ENCODE data around the gene PDE2A.

PDE2A gene

GRCh38 chr11:72688929-72689328 lies 14.7 kb upstream of the PDE2A start:
- ATAC-seq, result no peak
- TF ChIP-seq TSHZ2 (CRISPR knock-in tag; IDR thresholded peaks at IDR 0.05), result no peak
- TF ChIP-seq BACH2 (CRISPR knock-in tag; IDR thresholded peaks at IDR 0.05; ENCODE audit: borderline replicate concordance), result no peak
- TF ChIP-seq RARB (CRISPR knock-in tag; IDR thresholded peaks at IDR 0.05), result no peak
- no peak for TF ChIP-seq ISL1 (CRISPR knock-in tag; IDR thresholded peaks at IDR 0.05)
- no peak for TF ChIP-seq TCF4 (CRISPR knock-in tag; IDR thresholded peaks at IDR 0.05; ENCODE audit: borderline replicate concordance)
- TF ChIP-seq ZFP30 (CRISPR knock-in tag; IDR thresholded peaks at IDR 0.05), result no peak
- TF ChIP-seq CSDC2 (CRISPR knock-in tag; IDR thresholded peaks at IDR 0.05), result no peak
- no peak for TF ChIP-seq CSRNP3 (CRISPR knock-in tag; IDR thresholded peaks at IDR 0.05)
- TF ChIP-seq ZC3H10 (CRISPR knock-in tag; IDR thresholded peaks at IDR 0.05), result no peak
- no peak for TF ChIP-seq PPARA (CRISPR knock-in tag; IDR thresholded peaks at IDR 0.05; ENCODE audit: borderline replicate concordance)
- TF ChIP-seq ZNF8 (CRISPR knock-in tag; IDR thresholded peaks at IDR 0.05), result no peak
- TF ChIP-seq ARNTL (CRISPR knock-in tag; IDR thresholded peaks at IDR 0.05; ENCODE audit: borderline replicate concordance, low read depth), result no peak

GRCh38 chr11:72688486-72688885 lies 14.3 kb upstream of the PDE2A start:
- no peak for TF ChIP-seq TSHZ2 (CRISPR knock-in tag; IDR thresholded peaks at IDR 0.05)
- no peak for ATAC-seq

- ATAC-seq, result no peak
- TF ChIP-seq ISL1 (CRISPR knock-in tag; IDR thresholded peaks at IDR 0.05), result no peak
Observed at GRCh38 chr11:72687326-72687725, 13.1 kb upstream of the PDE2A start.

GRCh38 chr11:72686639-72687220 lies 12.5 kb upstream of the PDE2A start:
- TF ChIP-seq POU6F1 (CRISPR knock-in tag; IDR thresholded peaks at IDR 0.05; ENCODE audit: borderline replicate concordance, low read depth) (no peak), ZFP30 (CRISPR knock-in tag; IDR thresholded peaks at IDR 0.05) (no peak), CREB5 (CRISPR knock-in tag; IDR thresholded peaks at IDR 0.05; ENCODE audit: low read depth) (no peak), ZC3H10 (CRISPR knock-in tag; IDR thresholded peaks at IDR 0.05) (no peak), PATZ1 (CRISPR knock-in tag; IDR thresholded peaks at IDR 0.05; ENCODE audit: borderline replicate concordance) (no peak), TOX (CRISPR knock-in tag; IDR thresholded peaks at IDR 0.05; ENCODE audit: borderline replicate concordance) (no peak), ZNF565 (CRISPR knock-in tag; conservative IDR thresholded peaks at IDR 0.05; ENCODE audit: low read depth) (no peak), TSHZ2 (CRISPR knock-in tag; IDR thresholded peaks at IDR 0.05) (no peak), ZFP3 (CRISPR knock-in tag; IDR thresholded peaks at IDR 0.05) (no peak), PPARA (CRISPR knock-in tag; IDR thresholded peaks at IDR 0.05; ENCODE audit: borderline replicate concordance) (no peak), CSDC2 (CRISPR knock-in tag; IDR thresholded peaks at IDR 0.05) (no peak), ZNF70 (CRISPR knock-in tag; IDR thresholded peaks at IDR 0.05) (no peak), SNAI2 (CRISPR knock-in tag; IDR thresholded peaks at IDR 0.05) (no peak), GLIS3 (CRISPR knock-in tag; IDR thresholded peaks at IDR 0.05) (no peak), RARB (CRISPR knock-in tag; IDR thresholded peaks at IDR 0.05) (no peak)
- no peak for ATAC-seq

All from SK-N-SH treated with all-trans-retinoic acid at 6 μM for 48 hours (cell line).